GM19193 (cell line): ENCODE data around the gene PACSIN3.

Experiments
- POLR2A ChIP-seq: IDR thresholded peaks from 4 replicates; pipeline ENCODE4 v1.6.1; 2011; ENCODE audit not compliant: insufficient read depth, insufficient read length; ENCODE audit errors: extremely low read depth

PACSIN3 gene

GRCh38 chr11:47181271-47181670 lies 5.0 kb downstream of the PACSIN3 start:
- TF ChIP-seq POLR2A, result no peak

GRCh38 chr11:47180006-47180787 lies 6.0 kb downstream of the PACSIN3 start:
- no peak for TF ChIP-seq POLR2A

GRCh38 chr11:47179655-47179991 lies 6.6 kb downstream of the PACSIN3 start:
- TF ChIP-seq POLR2A, result no peak

- no peak for TF ChIP-seq POLR2A
Observed at GRCh38 chr11:47178737-47179654, 7.2 kb downstream of the PACSIN3 start.

- no peak for TF ChIP-seq POLR2A
Observed at GRCh38 chr11:47178316-47178715, 7.9 kb downstream of the PACSIN3 start.

GRCh38 chr11:47177846-47178245 lies 8.4 kb downstream of the PACSIN3 start:
- no peak for TF ChIP-seq POLR2A

GRCh38 chr11:47177229-47177845 lies 8.9 kb downstream of the PACSIN3 start:
- no peak for TF ChIP-seq POLR2A

- peak; percentile 65 for TF ChIP-seq POLR2A
Observed at GRCh38 chr11:47176328-47177228, 9.7 kb downstream of the PACSIN3 start, which contains the start of gene ARFGAP2. ARFGAP2 (minus strand) TSS chr11:47176879; CDS start chr11:47176853, 26 bp downstream.

GRCh38 chr11:47175746-47176327 lies 10.4 kb downstream of the PACSIN3 start:
- no peak for TF ChIP-seq POLR2A

- no peak for TF ChIP-seq POLR2A
Observed at GRCh38 chr11:47172740-47173336, 13.4 kb downstream of the PACSIN3 start.

- no peak for TF ChIP-seq POLR2A
Observed at GRCh38 chr11:47171856-47172255, 14.4 kb downstream of the PACSIN3 start.

- TF ChIP-seq POLR2A, result no peak
Observed at GRCh38 chr11:47171061-47171838, 15.0 kb downstream of the PACSIN3 start.

GRCh38 chr11:47166368-47166767 lies 19.9 kb downstream of the PACSIN3 start:
- TF ChIP-seq POLR2A, result no peak
